ENCODE results near the gene C1orf116.

Gene C1orf116

GRCh38 chr1:207034208-207034607, 1.7 kb upstream of the C1orf116 start:
- FAIRE-seq, result no peak

DNA sequence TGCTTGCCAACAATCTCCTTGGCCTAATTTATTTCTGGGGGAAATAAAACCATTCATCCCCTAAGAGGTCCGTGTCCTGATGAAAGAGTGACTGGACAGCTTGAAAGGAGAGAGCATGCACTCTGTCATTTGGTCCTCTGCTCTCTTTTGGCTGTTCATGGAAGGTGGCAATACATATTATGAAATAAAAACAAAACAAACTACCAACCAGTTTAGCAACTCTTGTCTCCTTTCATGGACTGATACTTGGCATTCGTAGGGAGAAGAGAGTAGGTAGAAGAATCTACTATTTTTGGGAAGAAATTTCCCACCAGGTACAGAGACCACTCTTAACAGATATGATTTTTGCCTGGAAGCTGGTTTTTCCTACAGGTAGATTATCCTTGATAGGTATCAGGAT, 746 bp upstream of the C1orf116 start:
- no peak for FAIRE-seq

DNA sequence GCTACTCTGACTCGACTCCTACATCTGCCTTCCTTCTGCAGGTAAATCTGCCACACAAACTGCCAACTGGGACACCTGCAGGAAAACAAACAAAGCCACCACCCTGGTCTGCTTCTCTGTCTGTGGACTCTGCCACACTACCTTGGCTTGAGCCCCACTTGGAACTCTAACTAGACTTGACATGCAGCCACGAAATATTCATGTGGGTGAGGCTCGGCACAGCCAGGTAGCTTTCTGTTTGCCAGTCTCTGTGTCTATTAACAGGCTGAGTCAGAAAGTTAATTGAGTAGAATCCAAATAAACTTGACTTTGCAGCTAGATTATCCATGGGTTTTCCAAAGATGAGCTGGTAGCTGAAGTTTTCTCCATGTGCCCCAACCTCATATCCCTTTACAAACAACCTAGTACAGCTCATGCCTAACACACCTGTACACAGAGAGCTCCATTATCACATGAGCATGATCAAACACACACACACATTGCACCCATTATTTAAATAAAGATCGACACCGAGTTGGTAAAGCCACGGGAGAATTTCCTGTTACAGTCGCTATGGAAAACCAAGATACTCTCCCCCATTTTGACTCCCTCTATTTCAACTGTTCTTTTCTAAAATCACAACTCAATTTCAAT, 808 bp downstream of the C1orf116 start:
- no peak for FAIRE-seq

- no peak for FAIRE-seq
Observed at GRCh38 chr1:207031016-207031415, 1.5 kb downstream of the C1orf116 start.

DNA sequence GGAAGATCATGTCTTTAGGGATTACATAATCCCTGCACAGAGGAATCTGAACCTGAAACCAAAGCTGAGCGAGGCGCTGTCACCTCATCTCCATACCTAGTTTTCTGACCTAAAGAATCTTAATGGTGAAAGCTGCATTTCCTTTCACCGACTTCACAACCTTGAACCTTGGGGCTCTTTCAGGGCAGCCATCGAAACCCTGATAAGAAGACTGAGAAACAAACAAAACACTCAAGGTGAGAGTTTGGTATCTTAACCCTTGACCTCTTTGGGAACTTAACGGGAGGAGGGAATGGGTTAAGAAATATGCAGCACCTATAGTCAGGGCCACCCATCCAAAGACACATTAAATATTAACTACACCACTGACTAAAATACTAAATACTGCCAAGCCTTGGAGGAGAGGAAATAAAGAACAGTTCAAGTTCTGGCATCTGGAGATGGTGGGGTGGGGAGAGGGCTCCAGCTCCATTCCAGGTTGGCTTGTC, 2.0 kb downstream of the C1orf116 start:
- no peak for FAIRE-seq

DNA sequence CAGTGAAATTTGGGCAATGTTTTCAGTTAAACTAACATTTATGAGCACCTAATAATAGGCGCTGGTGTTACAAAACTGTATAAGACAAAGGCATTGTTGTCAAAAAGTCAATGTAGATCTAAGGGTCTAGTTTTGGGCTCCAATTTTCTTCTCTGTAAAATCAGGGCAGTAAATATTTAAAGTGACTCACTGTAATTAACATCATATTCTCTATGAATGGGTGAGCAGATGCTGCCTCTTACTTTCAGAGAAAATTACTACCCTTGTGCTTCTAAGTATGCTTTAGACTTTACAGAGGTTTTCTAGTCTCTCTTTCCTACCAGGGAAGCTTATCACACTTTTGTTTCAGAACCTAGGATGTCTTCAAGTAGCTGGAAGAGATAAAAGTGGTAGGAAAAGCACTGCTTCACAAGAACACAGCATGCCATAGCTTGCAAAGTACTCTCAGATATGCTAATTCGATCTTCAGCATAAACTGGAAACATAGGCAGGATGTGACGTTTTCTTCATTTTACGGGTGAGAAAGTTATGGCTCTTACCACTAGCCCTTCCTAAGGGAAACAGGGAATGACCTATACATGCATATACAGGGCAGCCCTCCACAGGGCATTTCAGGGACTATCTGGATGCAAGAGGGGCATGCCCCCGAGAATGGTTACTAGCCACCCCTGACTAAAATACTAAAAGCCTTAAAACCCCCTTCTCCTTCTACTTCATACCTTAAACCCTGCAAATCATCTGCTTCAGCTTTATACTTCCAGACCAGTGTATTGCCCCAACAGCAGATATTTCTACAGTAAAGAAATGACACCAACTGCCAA, 2.6 kb downstream of the C1orf116 start:
- FAIRE-seq, result no peak

GRCh38 chr1:207028884-207029650, 3.5 kb downstream of the C1orf116 start:
- no peak for FAIRE-seq

DNA sequence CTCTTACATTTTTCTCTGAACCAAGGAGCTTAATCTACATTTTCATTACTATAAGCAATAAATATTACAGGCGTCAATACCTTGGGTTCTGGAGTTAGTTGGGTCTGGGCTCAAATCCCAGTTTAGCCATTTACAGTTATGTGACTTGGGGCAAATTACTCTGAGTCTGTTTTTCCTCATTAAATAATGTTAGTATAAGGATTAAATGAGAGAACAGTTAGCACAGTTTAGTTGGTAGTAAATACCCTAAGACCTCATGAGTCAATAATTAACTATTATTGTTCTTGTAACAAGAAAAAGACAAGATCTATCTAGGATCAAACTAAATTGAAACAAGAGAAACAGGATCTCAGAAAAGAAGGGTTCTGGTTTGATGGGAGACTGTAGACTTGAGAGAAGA, 4.6 kb downstream of the C1orf116 start:
- FAIRE-seq, result no peak

DNA sequence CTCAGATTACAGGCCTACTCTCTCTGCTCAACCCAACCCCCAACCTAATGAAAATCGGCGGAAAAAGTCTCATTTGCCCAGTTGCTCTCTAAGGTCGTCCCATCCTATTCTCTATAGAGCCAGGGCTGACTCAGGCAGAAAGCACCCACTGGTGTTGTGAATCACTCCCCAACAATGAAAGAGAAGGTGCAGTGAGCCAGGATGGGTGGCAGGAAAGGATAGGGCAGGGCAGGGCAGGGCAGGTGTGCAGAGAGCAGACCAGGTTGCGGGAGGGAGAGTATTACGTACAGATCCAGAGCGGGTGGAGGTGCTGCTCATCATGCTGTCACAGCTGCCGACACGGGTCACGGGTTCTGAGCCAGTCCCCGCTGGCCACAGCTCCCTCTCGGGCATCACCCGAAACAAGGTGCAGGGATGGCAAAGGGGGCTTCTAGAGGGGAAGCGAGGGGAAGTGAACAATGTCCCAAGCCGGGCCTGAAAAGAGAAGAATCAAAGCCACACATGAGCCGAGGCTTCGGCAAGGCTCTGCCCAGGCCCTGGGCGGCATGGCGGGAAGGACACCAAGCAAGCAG, 5.3 kb downstream of the C1orf116 start:
- FAIRE-seq, result no peak

GRCh38 chr1:207026104-207026534, 6.4 kb downstream of the C1orf116 start:
- FAIRE-seq, result no peak

DNA sequence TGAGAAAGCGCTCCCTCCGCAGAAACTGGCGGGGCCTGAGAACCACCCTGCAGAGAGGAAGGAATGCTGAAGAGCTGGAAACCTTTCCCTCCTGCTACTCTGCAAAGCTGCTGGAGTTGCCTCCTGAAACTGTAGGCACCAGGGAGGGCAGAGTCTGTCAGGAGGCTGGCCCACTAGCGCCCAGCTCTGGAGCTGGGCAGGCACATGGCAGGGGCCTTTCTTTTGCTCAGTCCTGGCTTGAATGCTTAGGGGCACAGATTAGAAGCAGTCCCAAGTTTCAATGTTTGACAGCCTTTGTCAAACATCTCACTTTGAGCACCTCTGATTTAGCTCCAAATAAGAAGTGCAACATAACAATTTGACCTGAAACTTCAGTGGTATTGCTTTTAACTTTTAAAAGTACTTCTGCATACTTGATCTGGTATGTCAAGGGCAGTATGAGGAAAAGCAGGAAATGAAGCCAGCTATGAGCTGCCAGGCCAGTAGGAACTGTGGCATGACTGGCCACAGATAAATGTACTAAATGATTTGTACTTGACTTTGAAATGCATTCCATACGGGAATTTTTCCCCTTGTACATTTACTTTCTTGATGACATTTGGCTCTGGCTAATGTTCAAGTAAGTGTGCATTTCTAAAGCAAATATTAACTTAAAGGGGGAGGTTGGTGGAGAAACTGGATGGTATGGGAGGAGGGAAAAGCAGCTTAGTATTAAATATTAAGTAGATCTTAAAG, 7.2 kb downstream of the C1orf116 start:
- no peak for FAIRE-seq

- no peak for FAIRE-seq
Observed at GRCh38 chr1:207024202-207025145, 8.1 kb downstream of the C1orf116 start.

GRCh38 chr1:207022996-207023679, 9.4 kb downstream of the C1orf116 start:
- FAIRE-seq, result no peak

DNA sequence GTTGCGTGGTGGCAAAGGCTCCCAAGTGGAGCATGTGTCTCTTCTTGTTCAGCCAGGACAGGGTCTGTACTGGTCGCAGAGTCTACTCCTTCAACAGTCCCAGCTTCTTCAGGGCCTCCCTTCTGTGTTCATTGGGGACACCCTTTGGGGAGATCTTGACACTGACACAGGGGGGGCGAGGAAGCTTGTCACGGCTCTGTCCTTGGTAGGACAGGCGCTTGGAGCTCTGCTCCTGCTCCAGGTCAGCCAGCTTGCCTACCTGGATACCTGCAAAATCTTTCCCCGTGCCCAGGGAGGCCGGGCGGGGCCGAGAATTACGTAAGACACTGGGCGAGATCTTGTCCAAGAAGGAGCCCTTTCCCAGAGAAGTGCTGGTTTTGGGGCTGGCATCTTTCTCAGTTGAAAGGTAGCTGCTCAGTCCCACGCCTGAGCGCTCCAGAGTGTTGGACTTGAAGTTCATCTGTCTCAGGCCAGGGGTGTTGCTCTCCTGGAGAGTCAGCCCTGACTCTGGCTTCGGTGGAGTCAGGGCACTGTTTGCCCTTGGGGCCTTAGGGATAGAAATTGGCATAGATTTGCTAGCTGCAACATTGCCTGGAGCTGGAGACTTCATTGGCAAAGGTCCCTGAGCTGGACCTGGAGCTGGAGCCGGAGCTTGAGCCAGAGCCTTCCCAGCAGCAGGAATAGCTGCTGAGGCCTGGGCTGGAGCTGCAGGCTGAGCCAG, 10.5 kb downstream of the C1orf116 start:
- no peak for FAIRE-seq

GRCh38 chr1:207021139-207021861, 11.3 kb downstream of the C1orf116 start:
- no peak for FAIRE-seq

DNA sequence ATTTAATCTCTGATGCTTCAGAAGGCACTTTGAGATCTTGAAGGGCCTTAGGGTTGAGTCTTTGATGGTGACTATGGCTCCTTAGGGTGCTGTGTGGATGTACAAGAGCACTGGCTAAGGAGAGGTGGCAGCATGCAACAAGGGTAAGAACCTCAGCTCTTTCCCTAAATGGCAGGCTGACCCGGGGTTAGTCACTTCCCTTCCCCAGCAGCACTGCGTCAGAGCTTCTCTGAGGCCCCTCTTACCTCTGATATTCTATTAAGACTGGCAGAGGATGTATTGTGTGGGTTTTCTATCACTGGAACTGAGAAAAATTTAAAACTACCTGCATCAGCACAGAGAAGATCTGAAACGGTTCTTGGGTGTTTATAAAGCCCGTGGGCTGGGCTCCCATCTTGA, 11.8 kb downstream of the C1orf116 start:
- no peak for FAIRE-seq

GRCh38 chr1:207020065-207020708, 12.4 kb downstream of the C1orf116 start:
- no peak for FAIRE-seq

DNA sequence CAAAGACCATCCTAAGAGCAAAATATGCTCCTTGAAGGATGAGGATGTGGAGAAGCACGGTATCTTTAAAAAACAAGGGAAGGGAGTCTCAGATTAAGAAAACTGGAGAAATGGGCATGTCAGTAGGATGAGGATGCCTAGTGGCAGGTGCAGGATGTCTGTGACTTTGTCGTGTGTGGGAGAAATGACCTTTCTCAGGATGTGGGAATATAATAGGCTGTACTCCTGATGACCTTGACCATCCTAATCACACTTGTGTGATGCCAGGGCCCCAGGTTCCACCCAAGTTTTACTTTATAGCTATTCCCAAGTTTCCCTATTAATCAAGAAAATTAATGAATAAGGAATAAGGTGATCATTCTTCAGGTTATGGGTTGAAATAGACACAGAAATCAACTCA, 12.9 kb downstream of the C1orf116 start:
- FAIRE-seq, result no peak

DNA sequence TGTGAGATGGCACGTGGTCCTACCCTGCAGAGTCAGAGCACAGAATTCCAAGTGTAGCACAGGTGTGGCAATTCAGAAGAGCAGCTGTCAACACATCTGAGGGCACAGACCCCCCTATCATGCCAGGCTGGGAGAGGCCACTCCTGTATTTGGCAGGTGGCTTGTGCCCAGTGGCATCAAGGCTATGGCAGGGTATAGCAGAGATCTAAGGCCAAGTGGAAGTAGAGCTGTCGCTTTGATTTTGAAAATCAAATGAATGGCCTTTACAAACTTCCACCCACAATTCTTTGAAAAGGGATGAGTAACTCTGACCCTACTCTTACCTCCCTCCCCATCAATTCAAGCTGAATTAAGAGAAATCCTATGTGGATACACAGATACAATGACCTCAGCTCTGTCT, 13.4 kb downstream of the C1orf116 start:
- FAIRE-seq, result no peak

Data from TTC549 (cell line).